LNCAP (cell line): ENCODE measurements around the gene SEC22A.

ENCODE experiments used
- CTCF ChIP-seq: fragments of 450-650 bp; IDR thresholded peaks from 2 replicates; pipeline ENCODE4 v1.5.1; 2017; ENCODE audit warnings: mild to moderate bottlenecking

The SEC22A gene

GRCh38 chr3:123258811-123259420 is 57.2 kb downstream of the SEC22A start:
- TF ChIP-seq CTCF, result peak; percentile 79

GRCh38 chr3:123261666-123262065 is 59.9 kb downstream of the SEC22A start:
- no peak for TF ChIP-seq CTCF

GRCh38 chr3:123262226-123262625 is 60.5 kb downstream of the SEC22A start:
- no peak for TF ChIP-seq CTCF

- no peak for TF ChIP-seq CTCF
Observed at GRCh38 chr3:123262868-123263267, 61.1 kb downstream of the SEC22A start.

- TF ChIP-seq CTCF, result no peak
Observed at GRCh38 chr3:123263941-123264340, 62.2 kb downstream of the SEC22A start.

GRCh38 chr3:123267821-123268220 is 66.1 kb downstream of the SEC22A start:
- TF ChIP-seq CTCF, result no peak

- TF ChIP-seq CTCF, result no peak
Observed at GRCh38 chr3:123270818-123271217, 69.1 kb downstream of the SEC22A start.

- TF ChIP-seq CTCF, result no peak
Observed at GRCh38 chr3:123271466-123272159, 69.9 kb downstream of the SEC22A start.
